H1 (cell line): Measurements from ENCODE around the gene SUPT20HL1. TPM values are rescaled to one million over a fixed set of nuclear protein-coding genes. Genes with fewer than 3 reads are reported as not detected.
"Not testable (repeated sequence)": the region's sequence is repeated elsewhere in the genome, so short reads cannot be mapped to it uniquely, and the experiment has no call there.

Experiments used
- CTCF ChIA-PET: fragments of 300-600 bp; sonication (Branson Sonifier 250); formaldehyde crosslinking; loops from one replicate; lab custom pipeline; 2021; ENCODE audit not compliant: partially characterized antibody; lab: Charles Lee
- POLR2A ChIA-PET: fragments of 300-600 bp; sonication (Branson Sonifier 250); formaldehyde crosslinking; loops from one replicate; lab custom pipeline; 2021; ENCODE audit warnings: inconsistent platforms; ENCODE audit not compliant: partially characterized antibody; lab: Charles Lee
- DNase-seq, 2 experiments: peaks; one replicate each; pipeline versions ENCODE4 v3.0.0 to v3.0.0-alpha.2; 2010 to 2022; ENCODE audit warnings: low spot score in 2 of 2, low read depth in 1 of 2, mixed read lengths in 1 of 2
- FAIRE-seq: peaks from 2 replicates; lab custom pipeline; 2011; peaks lifted over from hg19 to GRCh38; lab: Jason Lieb, UNC
- H2AFZ ChIP-seq: 2 replicates; pipeline ENCODE4 v1.8.1; 2012; ENCODE audit warnings: low read length, inconsistent platforms
- H2AK5ac ChIP-seq: 2 replicates; pipeline ENCODE4 v1.6.1; 2013; ENCODE audit warnings: low read depth, low read length
- H2BK120ac ChIP-seq: replicated peaks from 2 replicates; pipeline ENCODE3; 2013; ENCODE audit warnings: low read depth, low read length, inconsistent platforms
- H2BK12ac ChIP-seq: 2 replicates; pipeline ENCODE4 v1.6.1; 2013; ENCODE audit warnings: low read depth, low read length
- H2BK15ac ChIP-seq: 2 replicates; pipeline ENCODE4 v1.6.1; 2013; ENCODE audit warnings: low read length
- H2BK20ac ChIP-seq: 2 replicates; pipeline ENCODE4 v1.6.1; 2013; ENCODE audit warnings: low read length
- H2BK5ac ChIP-seq: 2 replicates; pipeline ENCODE4 v1.6.1; 2013; ENCODE audit warnings: low read depth, low read length
- H3K14ac ChIP-seq: 2 replicates; pipeline ENCODE4 v1.6.1; 2013; ENCODE audit warnings: inconsistent platforms; ENCODE audit not compliant: insufficient read length
- H3K18ac ChIP-seq: 2 replicates; pipeline ENCODE4 v1.6.1; 2013; ENCODE audit warnings: low read length; ENCODE audit errors: extremely low read depth
- H3K23ac ChIP-seq: 2 replicates; pipeline ENCODE4 v1.6.1; 2013; ENCODE audit warnings: inconsistent platforms; ENCODE audit not compliant: insufficient read length
- H3K23me2 ChIP-seq: 2 replicates; pipeline ENCODE4 v1.6.1; 2013; ENCODE audit warnings: low read depth, low read length
- H3K27ac ChIP-seq: 2 replicates; pipeline ENCODE4 v1.6.1; 2011; ENCODE audit warnings: low read depth, low read length, inconsistent platforms
- H3K27me3 ChIP-seq, 4 experiments: replicated peaks in 1 of 4; 1 replicate in 1 of 4; 2 replicates in 3 of 4; pipeline versions ENCODE4 v1.6.1 to v1.8.1; 2011 to 2013; ENCODE audit warnings: low read length in 3 of 4, mild to moderate bottlenecking in 3 of 4, inconsistent platforms in 2 of 4, mixed read lengths in 2 of 4, moderate library complexity in 1 of 4; ENCODE audit not compliant: control insufficient read depth in 3 of 4, insufficient read depth in 3 of 4; ENCODE audit errors: extremely low read depth in 1 of 4
- H3K36me3 ChIP-seq, 4 experiments: 2 replicates each; pipeline versions ENCODE4 v1.6.1 to v1.8.1; 2011 to 2013; ENCODE audit warnings: mild to moderate bottlenecking in 4 of 4, low read length in 3 of 4, moderate library complexity in 2 of 4, control low read depth in 1 of 4, inconsistent platforms in 1 of 4; ENCODE audit not compliant: insufficient read depth in 4 of 4, control insufficient read depth in 2 of 4
- H3K4ac ChIP-seq: replicated peaks from 2 replicates; pipeline ENCODE3; 2013; ENCODE audit warnings: low read length, low read depth, mixed read lengths, inconsistent platforms; ENCODE audit not compliant: insufficient read length
- H3K4me1 ChIP-seq, 4 experiments: replicated peaks in 1 of 4; 1 replicate in 1 of 4; 2 replicates in 3 of 4; pipeline versions ENCODE4 v1.6.1 to v1.8.1; 2011 to 2013; ENCODE audit warnings: low read length in 3 of 4, inconsistent platforms in 2 of 4, mixed read lengths in 1 of 4; ENCODE audit not compliant: insufficient read depth in 4 of 4, control insufficient read depth in 3 of 4
- H3K4me2 ChIP-seq, 2 experiments: 2 replicates each; pipeline versions ENCODE4 v1.6.1 to v1.8.1; 2011 to 2013; ENCODE audit warnings: low read depth in 2 of 2, low read length in 2 of 2, control low read depth in 1 of 2, inconsistent platforms in 1 of 2, mild to moderate bottlenecking in 1 of 2; ENCODE audit not compliant: insufficient read depth in 1 of 2
- H3K4me3 ChIP-seq, 4 experiments: fragments of 200-600, 300-600 bp in 1 of 4; sonication (generic), shearing (Covaris generic), sonication (Bioruptor Twin) in 1 of 4; 2 replicates each; pipeline versions ENCODE4 v1.5.1 to v1.8.1; 2011 to 2016; ENCODE audit warnings: low read length in 4 of 4, low read depth in 3 of 4, control low read depth in 2 of 4, inconsistent platforms in 2 of 4, mild to moderate bottlenecking in 2 of 4, mixed read lengths in 1 of 4, moderate library complexity in 1 of 4; ENCODE audit not compliant: insufficient read depth in 2 of 4; ENCODE audit errors: extremely low read depth in 1 of 4
- H3K56ac ChIP-seq: replicated peaks from 2 replicates; pipeline ENCODE3; 2013; ENCODE audit warnings: low read depth, mild to moderate bottlenecking, mixed read lengths, low read length, inconsistent platforms; ENCODE audit not compliant: insufficient read length
- H3K79me1 ChIP-seq: 2 replicates; pipeline ENCODE4 v1.6.1; 2013; ENCODE audit warnings: low read depth, low read length, control low read depth
- H3K79me2 ChIP-seq, 2 experiments: 2 replicates each; pipeline versions ENCODE4 v1.6.1 to v1.8.1; 2012 to 2013; ENCODE audit warnings: low read length in 2 of 2, mild to moderate bottlenecking in 2 of 2, inconsistent platforms in 1 of 2; ENCODE audit not compliant: insufficient read depth in 2 of 2, control insufficient read depth in 1 of 2
- H3K9ac ChIP-seq, 4 experiments: replicated peaks in 1 of 4; 1 replicate in 1 of 4; 2 replicates in 3 of 4; pipeline versions ENCODE4 v1.6.1 to v1.8.1; 2011 to 2013; ENCODE audit warnings: low read depth in 3 of 4, low read length in 3 of 4, control low read depth in 2 of 4, mild to moderate bottlenecking in 2 of 4, moderate library complexity in 2 of 4, inconsistent platforms in 1 of 4; ENCODE audit errors: extremely low read depth in 1 of 4
- H3K9me3 ChIP-seq, 2 experiments: 2 replicates each; pipeline versions ENCODE4 v1.6.1 to v1.8.1; 2012 to 2013; ENCODE audit warnings: mild to moderate bottlenecking in 2 of 2, moderate library complexity in 2 of 2, control low read depth in 1 of 2, inconsistent platforms in 1 of 2, low read depth in 1 of 2, low read length in 1 of 2, mixed read lengths in 1 of 2; ENCODE audit not compliant: insufficient read depth in 2 of 2
- H4K20me1 ChIP-seq, 2 experiments: replicated peaks in 1 of 2; 2 replicates each; pipeline versions ENCODE3 to v1.8.1; 2011 to 2013; ENCODE audit warnings: inconsistent platforms in 2 of 2, low read length in 2 of 2, mild to moderate bottlenecking in 1 of 2; ENCODE audit not compliant: insufficient read depth in 2 of 2, control insufficient read depth in 1 of 2
- H4K5ac ChIP-seq: 2 replicates; pipeline ENCODE4 v1.6.1; 2013; ENCODE audit warnings: low read length, low read depth, mixed read lengths, inconsistent platforms; ENCODE audit not compliant: insufficient read length
- H4K8ac ChIP-seq: 2 replicates; pipeline ENCODE4 v1.8.0; 2013; ENCODE audit warnings: mild to moderate bottlenecking, moderate library complexity, low read length, inconsistent platforms; ENCODE audit not compliant: insufficient read depth; ENCODE audit errors: extremely low read depth
- H4K91ac ChIP-seq: replicated peaks from 2 replicates; pipeline ENCODE3; 2013; ENCODE audit warnings: low read length, mixed read lengths, inconsistent platforms; ENCODE audit not compliant: insufficient read length
- CHD2 ChIP-seq: IDR thresholded peaks from 2 replicates; pipeline ENCODE4 v1.6.1; 2012; ENCODE audit warnings: low read length, improper control_type of control experiment
- WGBS, 2 experiments: shearing (Covaris generic) in 1 of 2; methylation state at CpG; one replicate each; pipeline versions ENCODE4 v1.1.6 to v1.1.7; 2013 to 2015; ENCODE audit warnings: low lambda C conversion rate in 2 of 2, mixed read lengths in 2 of 2, inconsistent platforms in 1 of 2, low coverage in 1 of 2, missing lambda C conversion rate in 1 of 2; ENCODE audit not compliant: insufficient replicate concordance in 2 of 2, insufficient coverage in 1 of 2, insufficient read length in 1 of 2; ENCODE audit errors: extremely low coverage in 1 of 2, missing lambda C conversion rate in 1 of 2; 5-methylcytosine and 5-hydroxymethylcytosine counted together
- polyA plus RNA-seq, 7 experiments: library from polyadenylated mRNA; depleted of rRNA in 3 of 7; stranded (reverse) in 5 of 7; unstranded in 2 of 7; fragments of >200 nt in 5 of 7; fragments of 200-250 nt in 2 of 7; gene quantifications; 1 replicate in 5 of 7; 2 replicates in 1 of 7; 4 replicates in 1 of 7; pipeline versions ENCODE4 v1.2.1 to v1.2.3, GENCODE V29; 2011 to 2013; ENCODE audit warnings: missing spikeins in 2 of 7, mixed read lengths in 2 of 7
- total RNA-seq: library from RNA; stranded (reverse); fragmentation: NEBNext Ultra II Directional; extraction: Animal tissue kit (Norgen Biotek cat#: 25700); gene quantifications from 2 replicates; pipeline ENCODE4 v1.2.1, GENCODE V29; 2021

The SUPT20HL1 gene
- total and polyA plus RNA-seq, 2 of the 8 experiments (the other 6 are each of a cell fraction or from before 2014, with no cell fraction given): not detected

GRCh38 chrX:24382315-24382714 is 21.9 kb downstream of the SUPT20HL1 start:
- FAIRE-seq, H2BK5ac ChIP-seq, DNase-seq, H3K36me3 ChIP-seq, H3K27ac ChIP-seq, H2BK20ac ChIP-seq, H2BK120ac ChIP-seq, H2BK12ac ChIP-seq, H3K79me1 ChIP-seq, H3K23ac ChIP-seq, H2AFZ ChIP-seq, POLR2A ChIA-PET, H4K91ac ChIP-seq, H3K27me3 ChIP-seq, H3K9me3 ChIP-seq, H4K20me1 ChIP-seq, H3K56ac ChIP-seq, H3K14ac ChIP-seq, H3K23me2 ChIP-seq, H3K4me3 ChIP-seq, H3K79me2 ChIP-seq, H3K4ac ChIP-seq, H4K8ac ChIP-seq, H3K9ac ChIP-seq, CTCF ChIA-PET, H3K18ac ChIP-seq, H2BK15ac ChIP-seq, H2AK5ac ChIP-seq, H4K5ac ChIP-seq, H3K4me2 ChIP-seq: not testable (repeated sequence)
- H3K4me1 ChIP-seq: peaks cover 0 to 16% (median 6%) of the 10 kb centered on the region in 4 experiments; a peak in 3 of 7 replicates
- WGBS, 2 experiments: 50% methylated on average over 4 of the region's 5 CpGs; no CpG with 5 or more reads in 1 of the 2 experiments
- TF ChIP-seq CHD2: 0 out of 2 replicates have a peak, but pooled peaks have one; percentile 18
